ENCODE results near the gene FAM168A. TPM values are rescaled to one million over a fixed set of nuclear protein-coding genes. Genes with fewer than 3 reads are reported as not detected.

The FAM168A gene
- total RNA-seq, 2 experiments from 2014 or later, result 12.7 to 17.5 TPM

- ATAC-seq, result no peak
- peaks cover 25% of the 10 kb centered on the region for H3K4me1 Mint-ChIP-seq
- ChIA-PET CTCF (interaction anchor here (0.6 to 1.8 kb wide), 2 partner anchors 8 to 15 kb away, joined by 4 to 15 read pairs; no protein-coding TSS in a partner anchor), POLR2A (interaction anchor here (0.6 kb wide), 1 partner anchor 199 kb away, joined by 3 read pairs; no protein-coding TSS in a partner anchor)
- peak overlapping the region; percentile 65 for H3K27ac Mint-ChIP-seq
- H3K4me3 Mint-ChIP-seq, result no peak overlapping the region
- H3K9me3 Mint-ChIP-seq (ENCODE audit: low read depth), result peaks cover 2% of the 10 kb centered on the region
- intact Hi-C loops (cut with DNase I, micrococcal nuclease), result no loop called here
- H3K36me3 Mint-ChIP-seq (ENCODE audit: low read depth), result no peaks in the 10 kb centered on the region
- H3K27me3 Mint-ChIP-seq, result no peaks in the 10 kb centered on the region
- DNase-seq, result no peak
These were observed 231.0 kb downstream of the FAM168A start for GRCh38 chr11:73366953-73367352.

DNA sequence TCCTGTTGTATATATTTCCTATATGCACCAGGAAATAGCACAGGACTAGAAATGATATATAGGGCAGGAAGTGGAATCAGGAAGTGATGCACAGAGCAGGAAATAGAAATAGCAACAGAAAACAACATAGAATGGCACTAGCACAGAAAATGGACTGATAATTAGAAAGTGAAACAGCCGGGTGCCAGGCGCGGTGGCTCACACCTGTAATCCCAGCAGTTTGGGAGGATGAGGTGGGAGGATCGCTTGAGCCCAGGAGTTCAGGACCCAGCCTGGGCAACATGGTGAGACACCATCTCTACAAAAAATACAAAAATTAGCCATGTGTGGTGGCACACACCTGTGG, 231.7 kb downstream of the FAM168A start:
- intact Hi-C loops (cut with DNase I, micrococcal nuclease), result no loop called here
- DNase-seq (peak; percentile 42), ATAC-seq (peak; percentile 77)
- Mint-ChIP-seq H3K27me3 (no peaks in the 10 kb centered on the region), H3K4me3 (no peak overlapping the region), H3K36me3 (ENCODE audit: low read depth) (no peaks in the 10 kb centered on the region), H3K27ac (peak overlapping the region; percentile 77), H3K9me3 (ENCODE audit: low read depth) (peaks cover 2% of the 10 kb centered on the region), H3K4me1 (peaks cover 25% of the 10 kb centered on the region)
- ChIA-PET CTCF (interaction anchor here (1.5 to 1.8 kb wide), 2 partner anchors 8 to 15 kb away, joined by 4 to 15 read pairs; no protein-coding TSS in a partner anchor), POLR2A (no interaction called here)

DNA sequence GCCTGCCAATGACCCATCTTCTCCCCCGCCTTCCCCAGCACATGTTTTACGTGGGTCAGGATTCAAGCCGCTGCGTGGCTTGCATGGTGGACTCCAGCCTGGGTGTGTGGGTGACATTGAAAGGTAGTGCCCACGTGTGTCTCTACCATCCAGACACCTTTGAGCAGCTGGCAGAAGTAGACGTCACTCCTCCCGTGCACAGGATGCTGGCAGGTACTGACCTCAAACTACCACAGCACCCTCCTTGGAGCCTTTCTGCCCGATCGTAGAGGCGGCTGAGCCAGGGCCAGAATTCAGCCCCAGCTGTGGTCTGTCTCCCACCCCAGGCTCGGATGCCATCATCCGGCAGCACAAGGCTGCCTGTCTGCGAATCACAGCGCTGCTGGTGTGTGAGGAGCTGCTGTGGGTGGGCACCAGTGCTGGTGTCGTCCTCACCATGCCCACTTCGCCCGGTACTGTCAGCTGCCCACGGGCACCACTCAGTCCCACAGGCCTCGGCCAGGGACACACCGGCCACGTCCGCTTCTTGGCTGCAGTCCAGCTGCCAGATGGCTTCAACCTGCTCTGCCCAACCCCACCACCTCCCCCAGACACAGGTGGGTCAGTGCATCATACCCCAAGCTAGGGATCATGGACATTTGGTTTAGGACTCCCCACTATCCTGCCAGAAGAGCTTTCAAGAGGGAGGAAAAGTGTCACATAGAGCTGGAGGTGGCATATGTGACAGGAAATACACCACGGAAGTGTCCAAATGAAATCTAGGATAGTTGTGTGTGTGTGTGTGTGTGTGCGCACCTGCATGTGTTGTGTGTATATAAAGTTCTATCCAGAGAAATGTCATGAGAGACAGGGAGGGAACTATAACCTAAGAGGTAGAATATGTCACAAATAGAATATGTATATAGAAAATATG, 232.3 kb downstream of the FAM168A start:
- DNase-seq (no peak), ATAC-seq (no peak)
- no peak overlapping the region for H3K4me3 Mint-ChIP-seq
- ChIA-PET POLR2A (interaction anchor here (0.6 kb wide), 1 partner anchor 9 kb away, joined by 3 read pairs; no protein-coding TSS in a partner anchor), CTCF (interaction anchor here (0.6 to 1.8 kb wide), 6 partner anchors 8 to 109 kb away, joined by 3 to 15 read pairs (median 4); no protein-coding TSS in a partner anchor)
- H3K36me3 Mint-ChIP-seq (ENCODE audit: low read depth), result no peaks in the 10 kb centered on the region
- peaks cover 25% of the 10 kb centered on the region for H3K4me1 Mint-ChIP-seq
- H3K27ac Mint-ChIP-seq, result peak overlapping the region; percentile 77
- peaks cover 2% of the 10 kb centered on the region for H3K9me3 Mint-ChIP-seq (ENCODE audit: low read depth)
- intact Hi-C loops (cut with DNase I, micrococcal nuclease), result no loop called here
- H3K27me3 Mint-ChIP-seq, result no peaks in the 10 kb centered on the region

DNA sequence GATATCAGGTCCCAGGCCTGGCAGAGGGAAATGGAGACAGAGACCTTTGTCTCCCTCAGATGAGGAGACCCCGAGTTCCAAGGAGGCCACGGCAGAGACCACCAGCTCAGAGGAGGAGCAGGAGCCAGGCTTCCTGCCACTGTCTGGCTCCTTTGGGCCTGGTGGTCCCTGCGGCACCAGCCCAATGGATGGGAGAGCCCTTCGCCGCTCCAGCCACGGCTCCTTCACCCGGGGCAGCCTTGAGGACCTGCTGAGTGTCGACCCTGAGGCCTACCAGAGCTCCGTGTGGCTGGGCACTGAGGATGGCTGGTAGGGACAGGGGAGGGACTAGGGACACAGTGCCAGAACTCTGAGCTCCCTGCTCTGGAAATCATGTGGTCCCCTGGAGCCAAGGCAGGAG, 234.8 kb downstream of the FAM168A start:
- Mint-ChIP-seq H3K36me3 (ENCODE audit: low read depth) (no peaks in the 10 kb centered on the region), H3K27ac (no peak overlapping the region), H3K4me1 (peaks cover 23% of the 10 kb centered on the region), H3K9me3 (ENCODE audit: low read depth) (peaks cover 2% of the 10 kb centered on the region), H3K4me3 (no peak overlapping the region), H3K27me3 (no peaks in the 10 kb centered on the region)
- intact Hi-C loops (cut with DNase I, micrococcal nuclease), result no loop called here
- ChIA-PET CTCF (interaction anchor here (1.0 to 2.2 kb wide), 2 partner anchors 12 to 143 kb away, joined by 5 to 8 read pairs; no protein-coding TSS in a partner anchor), POLR2A (interaction anchor here (0.6 kb wide), 1 partner anchor 213 kb away, joined by 8 read pairs; no protein-coding TSS in a partner anchor)
- DNase-seq, result no peak
- no peak for ATAC-seq

DNA sequence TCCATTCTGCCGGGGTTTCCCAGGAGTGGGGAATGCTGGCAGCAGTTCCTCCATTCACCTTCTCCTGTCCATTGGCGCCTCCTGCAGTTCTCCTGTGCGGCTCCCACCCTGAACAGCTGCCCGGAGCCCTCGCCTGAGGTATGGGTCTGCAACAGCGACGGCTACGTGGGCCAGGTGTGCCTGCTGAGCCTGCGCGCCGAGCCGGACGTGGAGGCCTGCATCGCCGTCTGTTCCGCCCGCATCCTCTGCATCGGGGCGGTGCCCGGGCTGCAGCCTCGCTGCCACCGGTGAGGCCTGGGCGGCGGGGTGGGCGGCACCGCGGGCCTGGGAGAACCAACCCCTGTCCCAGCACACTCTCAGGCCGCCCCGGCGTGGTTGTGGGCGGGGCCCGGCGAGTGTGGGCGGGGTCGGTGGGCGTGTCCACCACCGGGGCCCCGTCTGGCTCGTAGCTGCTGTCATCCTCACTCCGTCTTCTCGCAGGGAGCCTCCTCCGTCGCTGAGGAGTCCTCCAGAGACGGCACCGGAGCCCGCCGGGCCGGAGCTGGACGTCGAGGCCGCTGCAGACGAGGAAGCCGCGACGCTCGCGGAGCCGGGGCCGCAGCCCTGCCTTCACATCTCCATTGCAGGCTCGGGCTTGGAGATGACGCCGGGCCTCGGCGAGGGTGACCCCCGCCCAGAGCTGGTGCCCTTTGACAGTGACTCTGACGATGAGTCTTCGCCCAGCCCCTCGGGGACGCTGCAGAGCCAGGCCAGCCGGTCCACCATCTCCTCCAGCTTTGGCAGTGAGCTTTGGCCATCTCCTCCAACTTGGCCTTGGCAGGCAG, 235.7 kb downstream of the FAM168A start:
- Mint-ChIP-seq H3K4me1 (peaks cover 16% of the 10 kb centered on the region), H3K4me3 (no peak overlapping the region), H3K27ac (no peak overlapping the region), H3K27me3 (no peaks in the 10 kb centered on the region), H3K36me3 (ENCODE audit: low read depth) (no peaks in the 10 kb centered on the region), H3K9me3 (ENCODE audit: low read depth) (peaks cover 2% of the 10 kb centered on the region)
- POLR2A ChIA-PET, result no interaction called here
- intact Hi-C loops (cut with DNase I, micrococcal nuclease), result no loop called here
- ATAC-seq (no peak), DNase-seq (no peak)
- CTCF ChIA-PET, result interaction anchor here (1.1 to 2.2 kb wide), 2 partner anchors 11 to 56 kb away, joined by 3 to 8 read pairs; no protein-coding TSS in a partner anchor

DNA sequence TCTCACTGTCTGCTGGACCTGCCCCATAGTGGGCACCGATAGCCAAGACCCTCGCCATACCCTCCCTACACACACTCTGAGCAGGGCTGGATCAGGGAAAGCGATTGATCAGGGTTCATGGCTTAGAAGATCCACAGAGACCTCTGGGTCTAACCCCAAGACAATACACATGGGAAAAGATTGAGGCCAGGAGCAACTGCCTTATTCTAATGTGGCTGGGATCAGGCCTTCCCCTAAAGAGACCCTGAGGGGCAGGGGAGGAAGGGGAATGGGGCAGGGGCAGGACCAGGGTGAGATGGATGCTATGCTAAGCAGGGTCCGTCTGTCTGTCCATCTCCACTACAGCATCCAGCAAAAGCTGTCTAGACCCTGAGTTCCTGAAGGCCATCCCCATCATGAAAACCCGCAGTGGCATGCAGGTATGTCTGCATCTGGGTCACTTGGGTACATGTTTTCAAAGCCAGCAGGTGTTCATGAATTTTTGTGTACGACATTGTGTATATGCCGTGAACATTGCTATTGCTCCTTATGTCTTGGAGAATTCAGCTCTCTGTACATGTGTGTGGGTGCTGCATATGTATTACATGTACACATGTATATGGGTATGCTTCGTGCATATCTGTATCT, 237.1 kb downstream of the FAM168A start:
- intact Hi-C loops (cut with DNase I, micrococcal nuclease), result no loop called here
- H3K4me1 Mint-ChIP-seq, result peaks cover 2% of the 10 kb centered on the region
- no peaks in the 10 kb centered on the region for H3K9me3 Mint-ChIP-seq (ENCODE audit: low read depth)
- H3K27ac Mint-ChIP-seq, result no peak overlapping the region
- DNase-seq, result no peak
- ChIA-PET CTCF (interaction anchor here (0.5 to 2.4 kb wide), 10 partner anchors 11 to 64 kb away, joined by 3 to 30 read pairs (median 4); no protein-coding TSS in a partner anchor), POLR2A (no interaction called here)
- no peaks in the 10 kb centered on the region for H3K27me3 Mint-ChIP-seq
- H3K36me3 Mint-ChIP-seq (ENCODE audit: low read depth), result no peaks in the 10 kb centered on the region
- ATAC-seq, result no peak
- H3K4me3 Mint-ChIP-seq, result no peak overlapping the region

DNA sequence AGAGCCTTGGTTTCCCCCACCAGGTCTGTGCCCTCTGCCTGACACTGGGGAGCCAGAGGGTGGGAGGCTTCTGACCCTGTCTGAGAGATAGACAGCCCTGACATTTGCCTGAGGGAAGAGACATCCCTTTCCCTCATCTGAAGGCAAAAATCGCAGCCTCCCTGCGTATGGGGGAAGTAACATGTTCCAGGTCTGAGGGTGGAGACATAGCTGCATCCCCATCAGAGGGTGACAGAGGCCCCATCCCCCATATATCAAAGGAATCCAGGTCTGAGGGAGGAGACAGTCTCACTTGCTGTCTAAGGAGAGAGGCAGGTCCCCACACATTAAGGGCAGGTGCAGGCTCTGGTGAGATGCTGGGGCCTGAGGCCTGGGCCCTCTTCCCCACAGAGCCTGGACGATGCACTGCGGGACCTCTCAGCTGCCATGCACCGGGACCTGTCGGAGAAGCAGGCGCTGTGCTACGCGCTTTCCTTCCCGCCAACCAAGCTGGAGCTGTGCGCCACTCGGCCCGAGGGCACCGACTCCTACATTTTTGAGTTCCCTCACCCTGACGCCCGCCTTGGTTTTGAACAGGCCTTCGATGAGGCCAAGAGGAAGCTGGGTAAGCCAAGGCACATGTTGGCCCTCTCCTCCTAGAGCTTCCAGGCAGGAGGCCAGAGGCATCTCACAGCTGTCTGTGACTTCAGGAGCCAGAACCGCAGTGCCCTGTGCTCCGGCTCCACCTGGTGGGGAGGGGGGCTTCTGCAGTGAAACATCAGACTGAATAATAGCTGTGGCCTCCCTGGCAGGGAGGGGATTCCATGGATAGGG, 237.8 kb downstream of the FAM168A start:
- ATAC-seq (peak; percentile 52), DNase-seq (peak; percentile 64)
- ChIA-PET CTCF (interaction anchor here (0.5 to 2.4 kb wide), 11 partner anchors 10 to 65 kb away, joined by 3 to 30 read pairs (median 3); no protein-coding TSS in a partner anchor), POLR2A (no interaction called here)
- no peak overlapping the region for H3K27ac Mint-ChIP-seq
- H3K4me1 Mint-ChIP-seq, result no peaks in the 10 kb centered on the region
- H3K9me3 Mint-ChIP-seq (ENCODE audit: low read depth), result no peaks in the 10 kb centered on the region
- no peak overlapping the region for H3K4me3 Mint-ChIP-seq
- intact Hi-C loops (cut with DNase I, micrococcal nuclease), result no loop called here
- H3K36me3 Mint-ChIP-seq (ENCODE audit: low read depth), result no peaks in the 10 kb centered on the region
- no peaks in the 10 kb centered on the region for H3K27me3 Mint-ChIP-seq

DNA sequence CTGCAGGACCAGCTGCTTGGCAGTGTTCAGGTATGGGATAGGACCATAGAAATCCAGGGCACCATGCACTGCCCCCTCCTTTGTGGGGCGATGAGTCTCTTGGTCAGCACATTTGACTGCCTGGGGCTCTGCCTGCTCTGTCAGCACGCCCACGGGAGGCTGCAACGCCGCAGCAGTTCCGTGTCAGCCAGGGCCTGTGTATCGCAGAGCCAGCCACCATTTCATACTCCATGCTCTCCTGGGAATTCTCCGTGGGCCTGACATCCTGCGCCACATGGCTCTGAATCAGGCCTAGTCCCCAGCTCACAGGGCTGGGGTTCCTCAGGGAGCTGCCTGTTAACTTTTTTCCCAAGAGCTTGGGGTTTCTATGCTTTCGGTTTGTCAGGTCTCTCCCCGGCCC, 238.6 kb downstream of the FAM168A start:
- H3K36me3 Mint-ChIP-seq (ENCODE audit: low read depth), result no peaks in the 10 kb centered on the region
- POLR2A ChIA-PET, result no interaction called here
- H3K27me3 Mint-ChIP-seq, result no peaks in the 10 kb centered on the region
- ATAC-seq (no peak), DNase-seq (no peak)
- intact Hi-C loops (cut with DNase I, micrococcal nuclease), result no loop called here
- CTCF ChIA-PET, result interaction anchor here (0.6 to 2.4 kb wide), 6 partner anchors 9 to 80 kb away, joined by 3 to 30 read pairs (median 4); no protein-coding TSS in a partner anchor
- H3K4me1 Mint-ChIP-seq, result no peaks in the 10 kb centered on the region
- H3K4me3 Mint-ChIP-seq, result no peak overlapping the region
- no peak overlapping the region for H3K27ac Mint-ChIP-seq
- H3K9me3 Mint-ChIP-seq (ENCODE audit: low read depth), result no peaks in the 10 kb centered on the region

DNA sequence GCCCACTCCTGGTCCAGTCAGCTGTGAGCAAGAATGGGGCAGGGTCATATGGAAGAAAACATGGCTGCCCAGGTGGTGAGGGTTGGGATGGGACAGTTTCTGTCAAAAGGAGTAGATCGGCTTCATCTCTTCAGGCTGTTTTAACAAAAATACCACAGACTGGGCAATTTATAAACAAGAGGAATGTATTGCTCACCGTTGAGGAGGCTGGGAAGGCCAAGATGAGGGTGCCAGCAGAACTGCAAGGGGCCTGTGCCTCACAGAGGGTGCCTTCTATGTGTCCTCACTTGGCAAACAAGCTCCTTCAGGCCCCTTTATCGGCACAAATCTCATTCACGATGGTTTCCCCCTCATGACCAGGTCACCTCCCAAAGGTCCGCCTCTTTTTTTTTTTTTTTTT, 239.8 kb downstream of the FAM168A start:
- Mint-ChIP-seq H3K4me1 (no peaks in the 10 kb centered on the region), H3K9me3 (ENCODE audit: low read depth) (no peaks in the 10 kb centered on the region), H3K36me3 (ENCODE audit: low read depth) (no peaks in the 10 kb centered on the region), H3K27ac (no peak overlapping the region), H3K4me3 (no peak overlapping the region), H3K27me3 (no peaks in the 10 kb centered on the region)
- CTCF ChIA-PET, result interaction anchor here (1.0 to 1.5 kb wide), 3 partner anchors 36 to 268 kb away, joined by 3 to 8 read pairs (median 4); no protein-coding TSS in a partner anchor
- POLR2A ChIA-PET, result interaction anchor here (0.6 kb wide), 1 partner anchor 252 kb away, joined by 4 read pairs; no protein-coding TSS in a partner anchor
- DNase-seq (no peak), ATAC-seq (no peak)
- intact Hi-C loops (cut with DNase I, micrococcal nuclease), result no loop called here
